GM11168 (cell line): ENCODE data around the gene ASB13.

Experiments used
- in situ Hi-C: fragments of 300-500 bp; cut with MboI; formaldehyde crosslinking; loops from one replicate; pipeline ENCODE4 v1.12.0; 2022; ENCODE audit warnings: low sequenced_read_pairs; ENCODE audit not compliant: unreplicated experiment

Gene ASB13

GRCh38 chr10:5609952-5610616 lies 56.3 kb downstream of the ASB13 start:
- in situ Hi-C loops = no loop called here

DNA sequence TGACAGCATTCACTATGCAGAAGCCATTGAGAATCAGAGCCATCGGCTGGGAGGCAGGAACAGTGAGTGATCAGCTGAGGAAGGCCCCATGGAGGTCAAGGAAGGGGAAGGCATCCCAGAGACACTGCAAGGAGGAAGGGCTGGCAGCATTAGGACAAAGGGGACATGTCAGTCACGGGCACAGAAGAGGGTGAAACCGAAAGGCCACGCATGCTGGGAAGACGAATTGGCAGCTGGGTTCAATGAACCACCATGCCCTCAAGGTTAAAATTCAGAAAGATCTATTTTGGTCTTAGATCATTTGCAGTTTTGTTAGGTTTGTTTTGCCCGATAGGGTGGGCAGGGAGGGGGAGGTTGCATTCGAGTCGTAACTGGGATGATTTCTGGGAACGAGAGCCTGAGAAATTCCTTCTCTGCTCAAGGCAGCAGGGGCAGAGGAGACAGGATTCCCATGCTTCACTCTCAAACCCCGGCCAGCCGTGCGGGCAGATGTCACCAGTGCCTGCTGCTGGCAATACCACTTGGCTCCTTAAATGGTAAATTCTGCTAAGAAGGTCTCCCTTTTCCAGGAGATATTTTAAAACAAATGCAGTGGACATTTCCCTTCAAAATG lies 57.7 kb downstream of the ASB13 start:
- in situ Hi-C loops = no loop called here

DNA sequence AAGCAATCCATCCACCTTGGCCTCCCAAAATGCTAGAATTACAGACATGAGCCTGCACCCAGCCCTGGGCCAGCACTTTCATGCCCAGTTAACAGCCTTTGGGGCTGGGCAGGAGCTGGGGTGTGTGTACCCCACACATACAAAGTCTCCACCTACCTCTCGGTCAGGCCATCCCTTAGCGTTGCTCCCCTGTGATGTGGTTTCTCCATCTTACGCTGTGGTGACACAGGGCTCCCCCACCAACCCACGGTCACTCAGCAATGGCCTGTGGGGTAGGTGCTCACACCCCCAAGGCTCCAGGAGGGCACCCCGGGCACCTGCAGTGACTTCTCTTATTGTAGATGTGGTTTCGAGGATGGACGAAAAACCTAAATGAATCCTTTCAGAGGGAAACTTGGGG lies 58.8 kb downstream of the ASB13 start:
- in situ Hi-C loops = no loop called here

DNA sequence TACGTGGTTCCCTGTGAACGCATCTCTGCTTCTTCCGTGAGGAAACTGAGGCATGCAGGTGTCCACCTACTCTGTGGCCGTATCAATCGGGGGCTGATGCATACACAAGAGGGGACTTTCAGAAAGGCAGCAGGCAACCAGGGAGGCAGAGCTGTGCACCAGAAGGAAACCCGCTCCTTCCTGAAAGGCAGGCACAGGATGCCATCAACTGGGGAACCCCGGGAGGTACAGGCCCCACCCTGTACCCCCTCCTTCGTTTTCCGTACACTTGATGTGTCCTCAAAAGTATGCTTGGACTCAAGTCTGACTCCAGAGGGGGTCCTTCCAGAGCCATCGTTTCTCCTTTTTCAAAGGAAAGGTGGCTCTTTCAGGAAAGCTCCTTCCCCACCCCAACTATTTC lies 59.5 kb downstream of the ASB13 start:
- in situ Hi-C loops = no loop called here

GRCh38 chr10:5606321-5606720 lies 60.1 kb downstream of the ASB13 start:
- in situ Hi-C loops = no loop called here

- in situ Hi-C loops = no loop called here
Measured at GRCh38 chr10:5604961-5605360, 61.4 kb downstream of the ASB13 start.

DNA sequence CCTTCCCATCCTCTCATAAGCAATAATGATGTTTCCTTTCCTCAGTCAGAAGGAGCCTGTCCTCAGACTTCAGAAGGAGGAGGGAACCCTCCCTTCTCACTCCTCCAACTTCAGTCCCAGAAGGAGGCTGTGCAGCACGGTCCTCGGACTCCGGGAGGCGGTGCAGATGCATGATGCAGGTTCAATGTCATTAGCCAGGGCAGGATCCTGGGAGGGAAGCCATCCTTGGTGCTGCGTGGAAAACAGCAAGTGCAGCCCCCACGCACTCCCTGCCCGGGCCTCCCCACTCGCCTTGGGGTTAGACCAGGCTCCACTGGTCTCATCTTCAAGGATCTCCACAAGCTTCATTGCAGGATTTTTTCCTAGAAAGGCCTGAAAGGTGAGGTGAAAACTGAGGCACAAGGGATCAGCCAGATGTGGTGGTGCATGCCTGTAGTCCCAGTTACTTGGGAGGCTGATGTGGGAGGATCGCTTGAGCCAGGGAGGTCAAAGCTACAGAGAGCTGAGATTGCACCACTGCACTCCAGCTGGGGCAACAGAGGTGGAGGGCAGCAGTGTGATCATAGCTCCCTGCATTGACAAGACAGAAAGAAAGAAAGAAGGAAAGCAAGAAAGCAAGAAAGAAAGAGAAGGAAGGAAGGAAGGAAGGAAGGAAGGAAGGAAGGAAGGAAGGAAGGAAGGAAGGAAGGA lies 62.0 kb downstream of the ASB13 start:
- in situ Hi-C loops = no loop called here

- in situ Hi-C loops = no loop called here
Measured at GRCh38 chr10:5603848-5604170, 62.6 kb downstream of the ASB13 start.

DNA sequence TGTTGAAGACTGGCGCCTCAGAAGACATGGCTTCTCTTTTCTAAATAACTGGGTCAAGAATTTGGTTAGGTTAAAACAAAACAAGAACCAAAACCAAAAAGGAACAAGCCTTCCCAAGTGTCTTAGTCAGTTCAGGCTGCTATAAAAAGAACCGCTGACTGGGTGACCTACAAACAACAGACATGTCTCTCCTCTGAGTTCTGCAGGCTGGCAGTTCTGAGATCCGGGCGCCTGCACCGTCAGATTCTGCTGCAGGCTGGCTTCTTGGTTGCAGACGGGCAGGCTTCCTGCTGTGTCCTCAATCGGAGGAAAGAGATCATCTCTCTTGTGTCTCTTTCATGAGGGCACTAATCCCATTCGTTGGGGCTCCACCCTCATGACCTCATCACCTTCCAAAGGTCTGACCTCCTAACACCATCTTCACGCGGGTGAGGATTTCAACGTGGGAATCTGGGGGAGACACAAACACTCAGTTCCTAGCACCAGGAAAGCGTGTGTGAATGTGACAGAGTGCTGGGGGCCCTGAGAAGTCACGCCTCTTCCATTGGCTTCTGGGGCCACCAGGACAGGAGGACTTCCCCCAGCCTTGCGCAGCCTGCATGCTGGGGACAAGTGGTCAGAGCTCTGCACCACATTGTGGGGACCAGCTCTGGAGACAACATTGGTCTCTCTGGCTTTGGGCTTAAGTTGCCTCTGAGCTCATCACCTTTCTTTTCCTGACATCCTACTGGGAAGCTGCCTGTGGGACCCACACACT lies 63.1 kb downstream of the ASB13 start:
- in situ Hi-C loops = no loop called here

- in situ Hi-C loops = no loop called here
Measured at GRCh38 chr10:5601826-5602495, 64.4 kb downstream of the ASB13 start.

- in situ Hi-C loops = no loop called here
Measured at GRCh38 chr10:5600908-5601307, 65.5 kb downstream of the ASB13 start.

DNA sequence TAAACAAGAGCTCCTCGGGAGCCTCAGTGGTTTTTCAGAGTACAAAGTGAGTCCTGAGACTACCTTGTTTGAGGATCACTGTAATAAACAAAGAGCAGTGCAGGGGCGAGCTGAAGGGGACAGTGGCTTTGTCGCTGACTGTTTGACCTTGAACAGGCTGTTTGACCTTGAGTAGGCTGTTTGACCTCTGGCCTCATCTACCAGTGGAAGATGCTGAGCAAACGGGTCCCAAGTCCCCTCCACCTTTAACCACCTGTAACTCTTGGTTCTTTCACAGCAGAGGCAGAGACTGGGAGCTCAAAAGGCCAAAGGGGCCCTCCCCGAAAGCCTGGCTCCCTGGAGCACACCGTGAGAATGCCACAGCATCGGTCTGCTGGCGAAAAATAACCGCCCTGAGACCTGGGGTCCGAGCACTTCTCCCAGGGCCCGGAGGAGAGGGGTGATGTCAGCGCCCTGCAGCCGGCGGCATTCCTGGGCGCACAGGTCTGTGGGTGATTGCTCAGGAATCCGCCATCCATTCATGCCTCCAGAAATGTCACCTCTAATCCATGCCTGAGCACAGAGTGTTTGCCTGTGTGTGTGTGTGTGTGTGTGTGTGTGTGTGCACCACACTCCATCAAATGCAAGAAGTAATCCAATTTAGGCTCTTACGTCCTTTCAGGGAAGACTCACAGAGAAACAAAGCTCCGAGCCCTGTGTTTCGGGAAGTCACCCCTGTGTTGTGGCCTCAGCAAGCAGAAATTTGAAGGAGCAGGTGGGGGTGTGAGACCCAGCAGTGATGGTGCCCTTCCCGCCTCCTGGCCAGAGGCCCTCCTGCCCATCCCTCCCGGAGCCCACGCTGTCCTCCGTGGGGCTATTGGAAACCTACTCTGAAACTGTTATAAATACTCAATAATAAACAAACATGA lies 66.5 kb downstream of the ASB13 start:
- in situ Hi-C loops = no loop called here

DNA sequence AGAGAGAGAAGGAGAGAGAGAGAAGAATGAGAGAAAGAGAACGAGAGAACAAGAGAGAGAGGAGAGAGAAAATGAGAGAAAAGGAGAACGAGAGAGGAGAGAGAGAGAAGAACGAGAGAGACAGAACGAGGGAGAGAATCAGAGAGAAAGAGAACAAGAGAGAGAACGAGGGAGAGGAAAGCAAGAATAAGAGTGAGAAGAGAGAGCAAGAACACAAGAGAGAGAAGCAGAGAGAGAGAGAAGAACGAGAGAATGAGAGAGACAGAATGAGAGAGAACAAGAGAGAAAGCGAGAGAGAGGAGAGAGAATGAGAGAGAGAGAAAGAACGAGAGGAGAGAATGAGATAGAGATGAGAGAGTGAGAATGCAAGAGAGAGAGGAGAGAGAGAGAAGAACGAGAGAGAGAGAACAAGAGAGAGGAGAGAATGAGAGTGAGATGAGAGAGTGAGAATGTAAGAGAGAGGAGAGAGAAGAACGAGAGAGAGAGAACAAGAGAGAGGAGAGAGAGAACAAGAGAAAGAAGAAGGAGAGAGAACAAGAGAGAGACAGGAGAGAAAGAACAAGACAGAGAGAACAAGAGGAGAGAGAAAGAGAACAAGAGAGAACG lies 68.2 kb downstream of the ASB13 start:
- in situ Hi-C loops = no loop called here

- in situ Hi-C loops = no loop called here
Measured at GRCh38 chr10:5596611-5597341, 69.6 kb downstream of the ASB13 start.

DNA sequence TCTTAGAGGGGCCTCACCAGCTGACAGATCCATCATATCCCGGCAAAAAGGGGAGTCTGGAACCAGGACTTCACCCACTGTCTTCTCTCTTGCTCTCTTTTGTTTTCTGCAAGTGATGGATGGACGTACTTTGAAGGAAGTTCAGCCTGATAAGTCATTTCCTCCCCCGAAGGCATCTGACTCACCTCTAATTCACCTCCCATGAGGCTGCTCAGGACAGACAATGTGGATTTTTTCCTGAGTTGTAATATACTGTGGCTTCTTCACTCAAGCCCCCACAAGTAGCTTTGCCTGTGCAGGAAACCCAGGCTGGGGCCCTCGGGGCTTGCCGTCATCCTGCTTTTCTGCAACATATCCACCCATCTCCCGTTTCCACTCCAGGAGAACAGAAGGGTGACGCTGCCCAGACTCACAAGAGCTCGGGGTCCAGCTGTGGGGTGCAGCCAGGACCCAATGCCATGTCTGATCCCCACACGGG lies 70.4 kb downstream of the ASB13 start:
- in situ Hi-C loops = no loop called here

DNA sequence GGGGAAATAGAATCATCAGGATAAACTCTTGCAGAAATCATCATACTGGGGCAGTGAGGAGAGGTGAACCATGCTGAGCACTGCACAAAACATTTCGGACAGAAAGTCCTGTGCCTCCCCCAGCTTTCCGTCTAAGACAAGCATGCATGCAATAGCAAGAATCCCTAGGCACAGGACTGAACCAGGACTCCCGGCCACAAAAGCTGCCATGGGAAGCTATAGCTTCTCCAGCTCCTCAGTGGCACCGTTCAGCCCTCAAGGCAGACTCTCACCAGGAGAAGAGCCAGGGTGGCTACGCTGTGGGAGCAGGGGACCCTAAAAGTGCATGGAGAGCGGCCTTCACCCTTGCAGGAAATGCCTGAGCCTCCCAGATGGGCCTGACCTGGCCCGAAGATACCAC lies 70.8 kb downstream of the ASB13 start:
- in situ Hi-C loops = no loop called here

- in situ Hi-C loops = no loop called here
Measured at GRCh38 chr10:5595095-5595494, 71.3 kb downstream of the ASB13 start.

DNA sequence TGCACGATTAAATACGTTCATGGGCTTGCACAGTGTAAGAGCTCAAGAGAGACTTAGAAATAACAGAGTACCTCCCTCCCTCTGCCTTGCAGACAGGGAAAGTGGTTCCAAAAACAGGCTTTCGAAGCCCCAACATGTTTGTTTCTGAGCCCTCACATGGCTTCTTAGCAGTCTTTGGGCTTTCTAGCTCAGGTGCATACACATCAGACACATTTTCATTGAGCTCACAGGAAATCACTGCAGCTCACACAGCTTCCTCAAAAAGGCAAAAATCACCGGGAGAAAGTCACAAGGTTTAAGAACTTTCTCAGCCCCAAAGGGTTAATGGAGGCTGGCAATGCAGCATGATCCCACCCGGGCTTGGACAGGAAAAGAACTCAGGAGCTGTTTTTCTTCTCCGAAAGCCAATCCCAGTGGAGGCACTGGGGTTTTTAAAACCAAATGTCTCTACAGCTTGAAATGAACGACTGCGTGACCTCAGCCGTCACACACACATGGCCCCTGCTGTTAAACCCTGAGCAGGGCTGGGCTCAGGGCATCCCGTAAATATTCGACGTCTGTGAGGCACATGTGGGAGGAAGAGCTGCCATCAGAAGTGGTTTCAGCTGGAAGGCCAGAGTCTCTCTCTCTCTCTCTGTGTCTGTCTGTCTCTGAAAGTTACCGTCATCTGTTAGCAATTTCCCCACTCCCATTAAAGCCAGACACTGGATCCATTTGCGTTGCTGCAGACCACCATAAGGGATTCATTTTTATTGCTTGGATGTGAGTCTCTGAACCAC lies 71.9 kb downstream of the ASB13 start:
- in situ Hi-C loops = no loop called here
